DND-41 (cell line): ENCODE data around the gene RFNG.

ENCODE experiments used
- CTCF ChIP-seq: IDR thresholded peaks from 2 replicates; pipeline ENCODE4 v1.5.1; 2012; ENCODE audit warnings: borderline replicate concordance, low read length, moderate library complexity, mild to moderate bottlenecking; ENCODE audit not compliant: poor library complexity, severe bottlenecking; ENCODE audit errors: extremely low read depth
- EZH2 ChIP-seq: IDR thresholded peaks from 3 replicates; pipeline ENCODE4 v1.6.1; 2012; ENCODE audit warnings: borderline replicate concordance, low read depth, mild to moderate bottlenecking, moderate library complexity, low read length, inconsistent platforms; ENCODE audit not compliant: severe bottlenecking

- TF ChIP-seq CTCF (no peak), EZH2 (no peak)
Measured at GRCh38 chr17:81998212-81998611, 53.4 kb downstream of the RFNG start.
